HCT116 (cell line): ENCODE data around the gene TOP3B. TPM values are rescaled to one million over a fixed set of nuclear protein-coding genes. Genes with fewer than 3 reads are reported as not detected.
A peak's percentile ranks its signal among the peaks of the same experiment; 100 is the strongest.

Experiments
- ATAC-seq: fragments of 200-7000 bp; cut with Tn5 transposase; 2 replicates; pipeline ENCODE4 v1.9.1; 2020; ENCODE audit warnings: mild to moderate bottlenecking, moderate library complexity
- BruUV-seq: library from RNA; stranded (reverse); fragments of 400-500 nt; replicated peaks from 2 replicates; lab custom pipeline; 2021; lab: Mats Ljungman, UMichigan
- CTCF ChIA-PET: fragments of 300-600 bp; sonication (Branson Sonifier 250); formaldehyde crosslinking; loops from one replicate; lab custom pipeline; 2021; ENCODE audit warnings: antibody characterized with exemption; lab: Charles Lee
- POLR2A ChIA-PET: fragments of 300-600, 350-600 bp; sonication (Branson Sonifier 250); formaldehyde crosslinking; loops from one replicate; lab custom pipeline; 2021; ENCODE audit warnings: antibody characterized with exemption; lab: Charles Lee
- RAD21 ChIA-PET, 2 experiments: fragments of 300-600 bp; sonication (Branson Sonifier 250); formaldehyde crosslinking; loops; one replicate each; lab custom pipeline; 2023; ENCODE audit warnings: low total read pairs in 2 of 2; ENCODE audit not compliant: uncharacterized antibody in 2 of 2, unreplicated experiment in 2 of 2, low non-redundant PET in 1 of 2; lab: Charles Lee
- DNase-seq: peaks from one replicate; pipeline ENCODE4 v3.0.0-alpha.2; 2010; ENCODE audit warnings: low read depth, low spot score
- H2AFZ ChIP-seq: fragments of 200-600 bp; shearing (Covaris generic), sonication (generic); 2 replicates; pipeline ENCODE4 v1.6.1; 2017; ENCODE audit warnings: low read depth, mixed run types, mixed read lengths, antibody characterized with exemption, low read length; ENCODE audit not compliant: poor library complexity, severe bottlenecking
- H3K27ac ChIP-seq: 2 replicates; pipeline ENCODE4 v1.5.1; 2012; ENCODE audit warnings: low read depth, low read length
- H3K27me3 ChIP-seq: fragments of 200-600 bp; sonication (generic); 2 replicates; pipeline ENCODE4 v1.6.1; 2016; ENCODE audit warnings: mixed run types, low read length, mixed read lengths; ENCODE audit not compliant: insufficient read depth
- H3K36me3 ChIP-seq, 2 experiments: fragments of 200-500 bp in 1 of 2; fragments of 200-600 bp in 1 of 2; sonication (Bioruptor generic) in 1 of 2; sonication (generic) in 1 of 2; 2 replicates each; pipeline versions ENCODE4 v1.5.1 to v1.6.1; 2014 to 2016; ENCODE audit warnings: low read length in 2 of 2, inconsistent platforms in 1 of 2, mixed read lengths in 1 of 2, mixed run types in 1 of 2; ENCODE audit not compliant: insufficient read depth in 2 of 2, control insufficient read depth in 1 of 2
- H3K4me1 ChIP-seq, 2 experiments: fragments of 200-600 bp in 1 of 2; sonication (generic) in 1 of 2; 2 replicates each; pipeline versions ENCODE4 v1.5.1 to v1.6.1; 2012 to 2017; ENCODE audit warnings: low read length in 2 of 2, inconsistent platforms in 1 of 2, mild to moderate bottlenecking in 1 of 2, mixed read lengths in 1 of 2, mixed run types in 1 of 2, moderate library complexity in 1 of 2; ENCODE audit not compliant: insufficient read depth in 2 of 2, control insufficient read depth in 1 of 2
- H3K4me2 ChIP-seq: fragments of 200-600 bp; sonication (generic); 2 replicates; pipeline ENCODE4 v1.6.1; 2017; ENCODE audit warnings: mixed run types, low read length, mixed read lengths
- H3K4me3 ChIP-seq, 2 experiments: fragments of 200-600 bp in 1 of 2; sonication (generic) in 1 of 2; replicated peaks in 1 of 2; 2 replicates each; pipeline ENCODE4 v1.5.1; 2011 to 2016; ENCODE audit warnings: low read length in 2 of 2, control low read depth in 1 of 2, low read depth in 1 of 2, mild to moderate bottlenecking in 1 of 2, mixed read lengths in 1 of 2, mixed run types in 1 of 2
- H3K79me2 ChIP-seq: fragments of 200-600 bp; sonication (generic); 2 replicates; pipeline ENCODE4 v1.6.1; 2017; ENCODE audit warnings: mild to moderate bottlenecking, mixed run types, low read length, moderate library complexity, mixed read lengths; ENCODE audit not compliant: insufficient read depth
- H3K9ac ChIP-seq: fragments of 200-600 bp; sonication (generic); 2 replicates; pipeline ENCODE4 v1.6.1; 2016; ENCODE audit warnings: low read length, mixed read lengths
- H3K9me2 ChIP-seq: fragments of 200-600 bp; sonication (generic), shearing (Covaris generic); 2 replicates; pipeline ENCODE4 v1.6.1; 2017; ENCODE audit warnings: mixed run types, mild to moderate bottlenecking, moderate library complexity; ENCODE audit not compliant: insufficient read depth
- H3K9me3 ChIP-seq, 2 experiments: fragments of 200-500 bp in 1 of 2; fragments of 200-600 bp in 1 of 2; sonication (Bioruptor generic) in 1 of 2; sonication (generic) in 1 of 2; 2 replicates each; pipeline ENCODE4 v1.6.1; 2014 to 2017; ENCODE audit warnings: low read length in 2 of 2, mixed read lengths in 2 of 2, inconsistent platforms in 1 of 2, low read depth in 1 of 2, mild to moderate bottlenecking in 1 of 2, mixed run types in 1 of 2, moderate library complexity in 1 of 2; ENCODE audit not compliant: control insufficient read depth in 1 of 2, insufficient read depth in 1 of 2
- H4K20me1 ChIP-seq: fragments of 200-600 bp; sonication (generic), shearing (Covaris generic); 2 replicates; pipeline ENCODE4 v1.6.1; 2017; ENCODE audit warnings: mixed run types, mild to moderate bottlenecking, moderate library complexity; ENCODE audit not compliant: insufficient read depth
- CBX3 ChIP-seq: IDR thresholded peaks from 2 replicates; pipeline ENCODE4 v1.6.1; 2012; ENCODE audit warnings: low read depth
- CEBPB ChIP-seq: IDR thresholded peaks from 2 replicates; pipeline ENCODE4 v1.6.1; 2012; ENCODE audit warnings: low read depth
- EGR1 ChIP-seq: IDR thresholded peaks from 2 replicates; pipeline ENCODE4 v1.6.1; 2012; ENCODE audit warnings: low read depth
- FOSL1 ChIP-seq: IDR thresholded peaks from 2 replicates; pipeline ENCODE4 v1.6.1; 2012; ENCODE audit warnings: low read depth
- JUND ChIP-seq: IDR thresholded peaks from 2 replicates; pipeline ENCODE4 v1.6.1; 2012
- POLR2A ChIP-seq: IDR thresholded peaks from 2 replicates; pipeline ENCODE4 v1.7.0; 2011; ENCODE audit warnings: borderline replicate concordance; ENCODE audit not compliant: insufficient read depth, insufficient read length; ENCODE audit errors: extremely low read depth
- POLR2AphosphoS5 ChIP-seq: IDR thresholded peaks from 2 replicates; pipeline ENCODE4 v1.6.1; 2011; ENCODE audit warnings: mild to moderate bottlenecking, low read depth, low read length, moderate library complexity
- RAD21 ChIP-seq: IDR thresholded peaks from 2 replicates; pipeline ENCODE4 v1.6.1; 2012; ENCODE audit warnings: low read depth, mild to moderate bottlenecking
- SIN3A ChIP-seq: IDR thresholded peaks from 2 replicates; pipeline ENCODE4 v1.6.1; 2012; ENCODE audit warnings: low read depth
- SP1 ChIP-seq: IDR thresholded peaks from 2 replicates; pipeline ENCODE4 v1.6.1; 2012; ENCODE audit warnings: low read depth
- TCF7L2 ChIP-seq: IDR thresholded peaks from 2 replicates; pipeline ENCODE4 v1.7.0; 2011; ENCODE audit warnings: borderline replicate concordance, inconsistent platforms; ENCODE audit not compliant: insufficient read depth, insufficient read length; ENCODE audit errors: extremely low read depth
- ZFX ChIP-seq: fragments of 450-650 bp; IDR thresholded peaks from 2 replicates; pipeline ENCODE4 v1.6.1; 2017
- intact Hi-C: fragments of 100-400 bp; cut with micrococcal nuclease; formaldehyde crosslinking; loops from 2 replicates; pipeline ENCODE4 v1.10.0; 2022
- total RNA-seq: library from RNA; stranded (reverse); gene quantifications from one replicate; pipeline ENCODE4 v1.2.1, GENCODE V29; 2021; ENCODE audit not compliant: unreplicated experiment
- TF ChIP-seq, protein P1 (sequence below): IDR thresholded peaks from 2 replicates; pipeline ENCODE4 v1.6.1; 2012
- TF ChIP-seq, protein P2 (sequence below): IDR thresholded peaks from 2 replicates; pipeline ENCODE4 v1.6.1; 2012; ENCODE audit warnings: low read depth
- TF ChIP-seq, protein P3 (sequence below): IDR thresholded peaks from 2 replicates; pipeline ENCODE4 v1.6.1; 2012

Gene TOP3B
- total RNA-seq, 1 experiment from 2014 or later: 50.1 TPM

DNA sequence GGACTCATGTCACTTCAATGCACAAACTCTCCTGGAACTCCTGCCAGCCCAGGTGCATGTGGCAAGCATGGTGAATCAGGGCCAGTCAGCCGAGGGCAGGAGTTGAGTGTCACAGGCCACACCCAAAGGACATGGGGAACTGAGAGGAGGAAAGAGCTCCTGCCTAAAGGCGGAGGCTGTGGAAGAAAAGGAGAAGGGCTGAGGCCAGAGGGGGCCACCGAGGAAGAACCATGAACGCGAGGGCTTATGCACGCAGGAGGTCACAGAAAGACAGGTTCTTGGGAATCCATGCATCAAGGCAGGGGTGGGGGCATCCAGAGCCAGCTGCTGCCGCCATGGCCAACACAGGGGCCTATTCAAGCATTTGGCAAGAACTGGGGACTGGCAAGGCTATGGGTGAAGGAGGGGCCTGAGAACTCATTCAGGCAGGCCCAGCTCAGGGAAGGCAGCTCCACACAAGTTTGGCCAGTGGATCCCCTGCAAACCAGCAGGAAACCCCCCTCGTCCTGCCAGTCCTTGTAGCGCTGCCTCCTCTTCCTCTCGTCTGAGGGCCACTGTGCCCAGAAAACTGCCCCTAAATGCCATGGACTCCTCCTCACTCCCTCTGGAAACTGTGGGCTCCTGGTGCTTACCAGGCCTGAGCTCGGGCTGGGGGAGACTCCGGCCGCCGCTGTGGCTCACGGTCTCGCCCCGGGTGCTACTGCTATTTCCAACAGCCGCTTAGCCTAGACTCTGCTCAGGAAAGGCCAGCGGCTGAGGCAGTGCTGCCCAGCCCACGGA, 45.4 kb downstream of the TOP3B start:
- H3K9me2 ChIP-seq: no peaks in the 10 kb centered on the region
- H3K9ac ChIP-seq: peak overlapping the region; percentile 65
- CTCF ChIA-PET: interaction anchor here (0.8 to 1.8 kb wide), 10 partner anchors 10 to 222 kb away, joined by 3 to 19 read pairs (median 6); partner anchors contain the start of genes PPM1F and TOP3B
- H4K20me1 ChIP-seq: no peaks in the 10 kb centered on the region
- peak overlapping the region; percentile 91 for H3K27ac ChIP-seq
- BruUV-seq: no TSS peak
- H3K36me3 ChIP-seq: peaks cover 5 to 30% of the 10 kb centered on the region in 2 experiments
- H3K4me1 ChIP-seq: peaks cover 15 to 34% of the 10 kb centered on the region in 2 experiments
- no peaks in the 10 kb centered on the region for H3K9me3 ChIP-seq
- no peak overlapping the region for H2AFZ ChIP-seq
- H3K79me2 ChIP-seq: peaks cover 8% of the 10 kb centered on the region; the same call in 1 of the 2 replicates
- RAD21 ChIA-PET: interaction anchor here in 1 of 2 experiments (1.6 kb wide), 1 partner anchor 16 kb away, joined by 5 read pairs; the partner anchor contains the start of gene PPM1F
- POLR2A ChIA-PET: no interaction called here
- ATAC-seq: no peak
- H3K27me3 ChIP-seq: no peaks in the 10 kb centered on the region
- DNase-seq: no peak
- H3K4me3 ChIP-seq: peak overlapping the region in 1 of 2 experiments; percentile 52; a peak in 2 of 4 replicates
- TF ChIP-seq, protein P1, sequence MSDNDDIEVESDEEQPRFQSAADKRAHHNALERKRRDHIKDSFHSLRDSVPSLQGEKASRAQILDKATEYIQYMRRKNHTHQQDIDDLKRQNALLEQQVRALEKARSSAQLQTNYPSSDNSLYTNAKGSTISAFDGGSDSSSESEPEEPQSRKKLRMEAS: 0 out of 2 replicates have a peak, but pooled peaks have one; percentile 24
- TF ChIP-seq CEBPB: no peak
- intact Hi-C loops: no loop called here
- H3K4me2 ChIP-seq: peak overlapping the region; percentile 83

DNA sequence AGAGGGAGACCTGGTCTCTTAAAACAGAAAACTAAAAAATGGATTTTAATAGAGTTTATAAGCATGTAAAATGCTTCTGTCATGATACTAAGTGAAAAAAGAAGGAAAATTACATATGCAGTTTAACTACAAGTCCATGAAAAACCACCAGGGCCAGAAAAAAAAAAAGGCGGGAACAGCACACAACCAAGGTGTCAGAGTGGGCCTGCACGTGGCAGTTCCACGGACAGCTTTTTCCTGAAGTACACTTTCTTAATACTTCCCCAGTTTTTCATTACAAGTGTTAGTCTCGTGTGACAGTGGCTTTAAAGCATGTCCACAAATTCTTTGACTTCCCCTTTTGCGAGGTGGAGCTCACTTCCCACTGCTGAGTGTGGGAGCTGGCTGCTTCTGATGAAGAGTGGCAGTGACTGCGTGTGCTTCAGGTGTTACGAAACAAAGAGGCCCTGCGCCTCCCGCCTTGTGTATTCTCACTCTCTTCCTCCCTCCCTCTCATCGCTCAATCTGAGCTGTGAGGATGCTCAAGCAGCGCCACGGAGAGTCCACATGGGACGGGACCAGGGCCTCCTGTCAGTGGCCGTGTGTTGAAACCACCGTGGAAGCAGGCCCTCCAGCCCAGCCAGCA, 46.3 kb downstream of the TOP3B start:
- CTCF ChIA-PET: interaction anchor here (1.4 kb wide), 1 partner anchor 16 kb away, joined by 5 read pairs; the partner anchor contains the start of gene PPM1F
- no TSS peak for BruUV-seq
- TF ChIP-seq, protein P1: no peak
- no peak for TF ChIP-seq SP1
- no peak for TF ChIP-seq EGR1
- TF ChIP-seq TCF7L2: no peak
- TF ChIP-seq ZFX: no peak
- TF ChIP-seq FOSL1: no peak
- TF ChIP-seq SIN3A: no peak
- TF ChIP-seq, protein P2, sequence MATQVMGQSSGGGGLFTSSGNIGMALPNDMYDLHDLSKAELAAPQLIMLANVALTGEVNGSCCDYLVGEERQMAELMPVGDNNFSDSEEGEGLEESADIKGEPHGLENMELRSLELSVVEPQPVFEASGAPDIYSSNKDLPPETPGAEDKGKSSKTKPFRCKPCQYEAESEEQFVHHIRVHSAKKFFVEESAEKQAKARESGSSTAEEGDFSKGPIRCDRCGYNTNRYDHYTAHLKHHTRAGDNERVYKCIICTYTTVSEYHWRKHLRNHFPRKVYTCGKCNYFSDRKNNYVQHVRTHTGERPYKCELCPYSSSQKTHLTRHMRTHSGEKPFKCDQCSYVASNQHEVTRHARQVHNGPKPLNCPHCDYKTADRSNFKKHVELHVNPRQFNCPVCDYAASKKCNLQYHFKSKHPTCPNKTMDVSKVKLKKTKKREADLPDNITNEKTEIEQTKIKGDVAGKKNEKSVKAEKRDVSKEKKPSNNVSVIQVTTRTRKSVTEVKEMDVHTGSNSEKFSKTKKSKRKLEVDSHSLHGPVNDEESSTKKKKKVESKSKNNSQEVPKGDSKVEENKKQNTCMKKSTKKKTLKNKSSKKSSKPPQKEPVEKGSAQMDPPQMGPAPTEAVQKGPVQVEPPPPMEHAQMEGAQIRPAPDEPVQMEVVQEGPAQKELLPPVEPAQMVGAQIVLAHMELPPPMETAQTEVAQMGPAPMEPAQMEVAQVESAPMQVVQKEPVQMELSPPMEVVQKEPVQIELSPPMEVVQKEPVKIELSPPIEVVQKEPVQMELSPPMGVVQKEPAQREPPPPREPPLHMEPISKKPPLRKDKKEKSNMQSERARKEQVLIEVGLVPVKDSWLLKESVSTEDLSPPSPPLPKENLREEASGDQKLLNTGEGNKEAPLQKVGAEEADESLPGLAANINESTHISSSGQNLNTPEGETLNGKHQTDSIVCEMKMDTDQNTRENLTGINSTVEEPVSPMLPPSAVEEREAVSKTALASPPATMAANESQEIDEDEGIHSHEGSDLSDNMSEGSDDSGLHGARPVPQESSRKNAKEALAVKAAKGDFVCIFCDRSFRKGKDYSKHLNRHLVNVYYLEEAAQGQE: no peak
- no peak for TF ChIP-seq POLR2A
- no peak for TF ChIP-seq JUND
- no peak for TF ChIP-seq RAD21
- no peak for TF ChIP-seq CEBPB
- TF ChIP-seq, protein P3, sequence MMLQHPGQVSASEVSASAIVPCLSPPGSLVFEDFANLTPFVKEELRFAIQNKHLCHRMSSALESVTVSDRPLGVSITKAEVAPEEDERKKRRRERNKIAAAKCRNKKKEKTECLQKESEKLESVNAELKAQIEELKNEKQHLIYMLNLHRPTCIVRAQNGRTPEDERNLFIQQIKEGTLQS: no peak
- no peak for TF ChIP-seq POLR2AphosphoS5
- no peak for TF ChIP-seq CBX3

More for the DNA sequence above, 46.3 kb downstream of the TOP3B start:
- Histone ChIP-seq H3K9ac (no peak overlapping the region), H4K20me1 (no peaks in the 10 kb centered on the region), H3K4me3 (no peak overlapping the region), H3K79me2 (peaks cover 8% of the 10 kb centered on the region; the same call in 1 of the 2 replicates), H3K4me1 (peaks cover 10 to 27% of the 10 kb centered on the region in 2 experiments), H3K27ac (no peak overlapping the region), H3K27me3 (no peaks in the 10 kb centered on the region), H2AFZ (no peak overlapping the region), H3K4me2 (no peak overlapping the region), H3K9me2 (no peaks in the 10 kb centered on the region), H3K9me3 (no peaks in the 10 kb centered on the region), H3K36me3 (peaks cover 7 to 32% of the 10 kb centered on the region in 2 experiments)
- no peak for DNase-seq
- intact Hi-C loops: no loop called here
- ChIA-PET RAD21 (no interaction called here), POLR2A (no interaction called here)
- ATAC-seq: no peak
